Measurements from ENCODE around the gene C19orf67.

Gene C19orf67

GRCh38 chr19:14081797-14082674 lies 3.5 kb downstream of the C19orf67 start:
- no peak for DNase-seq (ENCODE audit: low spot score)

GRCh38 chr19:14080887-14081796 lies 4.4 kb downstream of the C19orf67 start:
- DNase-seq (ENCODE audit: low spot score): peak; percentile 99

- no peak for DNase-seq (ENCODE audit: low spot score)
Observed at GRCh38 chr19:14078411-14078810, 7.2 kb downstream of the C19orf67 start.

GRCh38 chr19:14073925-14074838 lies 11.4 kb downstream of the C19orf67 start:
- peak; percentile 42 for DNase-seq (ENCODE audit: low spot score)

GRCh38 chr19:14073261-14073924 lies 12.2 kb downstream of the C19orf67 start:
- peak; percentile 69 for DNase-seq (ENCODE audit: low spot score)

GRCh38 chr19:14072535-14073260 lies 12.9 kb downstream of the C19orf67 start, which contains the start of gene MISP3:
Gene MISP3 (plus strand): TSS chr19:14072786. CDS start chr19:14073310, 524 bp downstream.
- peak; percentile 60 for DNase-seq (ENCODE audit: low spot score)

- no peak for DNase-seq (ENCODE audit: low spot score)
Observed at GRCh38 chr19:14070268-14071050, 15.1 kb downstream of the C19orf67 start.

GRCh38 chr19:14066134-14066533 lies 19.4 kb downstream of the C19orf67 start:
- DNase-seq (ENCODE audit: low spot score): no peak

- no peak for DNase-seq (ENCODE audit: low spot score)
Observed at GRCh38 chr19:14063105-14063504, 22.5 kb downstream of the C19orf67 start.

GRCh38 chr19:14062558-14062855 lies 23.1 kb downstream of the C19orf67 start:
- DNase-seq (ENCODE audit: low spot score): no peak

- DNase-seq (ENCODE audit: low spot score): no peak
Observed at GRCh38 chr19:14061751-14062557, 23.6 kb downstream of the C19orf67 start, which contains the start of gene PALM3. Gene PALM3 (minus strand): TSS chr19:14062076. CDS start chr19:14061980, 96 bp downstream.

- DNase-seq (ENCODE audit: low spot score): no peak
Observed at GRCh38 chr19:14061081-14061749, 24.4 kb downstream of the C19orf67 start.

- no peak for DNase-seq (ENCODE audit: low spot score)
Observed at GRCh38 chr19:14059652-14060155, 25.9 kb downstream of the C19orf67 start.

GRCh38 chr19:14059093-14059480 lies 26.5 kb downstream of the C19orf67 start:
- no peak for DNase-seq (ENCODE audit: low spot score)

- DNase-seq (ENCODE audit: low spot score): no peak
Observed at GRCh38 chr19:14058182-14059092, 27.1 kb downstream of the C19orf67 start.

- no peak for DNase-seq (ENCODE audit: low spot score)
Observed at GRCh38 chr19:14056741-14057356, 28.7 kb downstream of the C19orf67 start.
